ENCODE results near the gene NCAM2.

DNA sequence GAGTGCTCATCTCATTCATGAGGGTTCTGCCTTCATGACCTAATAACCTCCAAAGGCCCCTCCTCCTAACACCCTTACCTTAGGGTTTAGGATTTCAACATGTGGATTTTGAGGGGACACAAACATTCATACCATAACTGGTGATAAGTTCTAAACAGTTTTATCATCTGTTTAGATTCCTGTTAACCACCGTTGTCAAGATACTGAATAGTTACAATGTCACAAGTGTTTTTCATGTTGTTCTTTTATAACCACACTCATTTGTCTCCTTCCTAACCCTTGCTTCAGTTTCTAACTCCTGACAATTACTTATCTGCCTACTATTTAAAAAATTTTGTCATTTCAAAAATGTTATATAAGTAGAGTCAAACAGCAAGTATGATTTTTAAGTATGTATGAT lies 86.0 kb downstream of the NCAM2 start:
- TF ChIP-seq GABPA (IDR thresholded peaks at IDR 0.05; ENCODE audit: low read depth), result no peak
- TF ChIP-seq, protein P1, sequence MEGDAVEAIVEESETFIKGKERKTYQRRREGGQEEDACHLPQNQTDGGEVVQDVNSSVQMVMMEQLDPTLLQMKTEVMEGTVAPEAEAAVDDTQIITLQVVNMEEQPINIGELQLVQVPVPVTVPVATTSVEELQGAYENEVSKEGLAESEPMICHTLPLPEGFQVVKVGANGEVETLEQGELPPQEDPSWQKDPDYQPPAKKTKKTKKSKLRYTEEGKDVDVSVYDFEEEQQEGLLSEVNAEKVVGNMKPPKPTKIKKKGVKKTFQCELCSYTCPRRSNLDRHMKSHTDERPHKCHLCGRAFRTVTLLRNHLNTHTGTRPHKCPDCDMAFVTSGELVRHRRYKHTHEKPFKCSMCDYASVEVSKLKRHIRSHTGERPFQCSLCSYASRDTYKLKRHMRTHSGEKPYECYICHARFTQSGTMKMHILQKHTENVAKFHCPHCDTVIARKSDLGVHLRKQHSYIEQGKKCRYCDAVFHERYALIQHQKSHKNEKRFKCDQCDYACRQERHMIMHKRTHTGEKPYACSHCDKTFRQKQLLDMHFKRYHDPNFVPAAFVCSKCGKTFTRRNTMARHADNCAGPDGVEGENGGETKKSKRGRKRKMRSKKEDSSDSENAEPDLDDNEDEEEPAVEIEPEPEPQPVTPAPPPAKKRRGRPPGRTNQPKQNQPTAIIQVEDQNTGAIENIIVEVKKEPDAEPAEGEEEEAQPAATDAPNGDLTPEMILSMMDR (IDR thresholded peaks at IDR 0.05; ENCODE audit: insufficient read depth, low read length), result no peak
- TF ChIP-seq POLR2AphosphoS5 (IDR thresholded peaks at IDR 0.05; ENCODE audit: low read depth), result no peak
- TF ChIP-seq SPI1 (IDR thresholded peaks at IDR 0.05; ENCODE audit: borderline replicate concordance, low read depth), result no peak

Measured in HL-60 (cell line).